ENCODE results near the gene LYL1.

LYL1 gene

DNA sequence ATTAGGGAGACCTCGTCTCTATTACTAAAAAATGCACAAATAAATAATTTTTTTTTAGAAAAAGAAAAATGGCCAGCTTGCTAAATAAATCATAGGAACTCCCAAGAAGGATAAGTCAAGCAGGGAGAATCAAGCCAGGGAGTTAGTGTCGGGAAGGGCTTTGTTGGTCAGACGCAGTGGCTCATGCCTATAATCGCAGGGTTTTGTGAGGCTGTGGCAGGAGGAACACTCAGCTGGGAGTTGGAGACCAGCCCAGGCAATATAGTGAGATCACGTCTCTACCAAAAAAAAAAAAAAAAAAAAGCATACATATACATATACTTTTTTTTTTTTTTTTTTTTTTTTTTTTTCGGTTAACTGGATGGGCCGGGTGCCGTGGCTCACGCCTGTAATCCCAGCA, 24.4 kb upstream of the LYL1 start:
- Histone ChIP-seq H3K27me3 (ENCODE audit: insufficient read depth, low read length) (no peaks in the 10 kb centered on the region), H3K27ac (ENCODE audit: low read depth, low read length) (no peak overlapping the region), H3K4me1 (ENCODE audit: insufficient read depth, low read length) (no peaks in the 10 kb centered on the region), H3K9me3 (ENCODE audit: insufficient read depth, low read depth, low read length) (no peaks in the 10 kb centered on the region), H3K4me3 (ENCODE audit: low read length) (no peak overlapping the region), H3K36me3 (ENCODE audit: insufficient read depth, low read length) (peaks cover 17% of the 10 kb centered on the region), H3K9ac (ENCODE audit: low read depth, low read length) (no peak overlapping the region)
- over 99% methylated on average over 7 of the region's 9 CpGs for WGBS

DNA sequence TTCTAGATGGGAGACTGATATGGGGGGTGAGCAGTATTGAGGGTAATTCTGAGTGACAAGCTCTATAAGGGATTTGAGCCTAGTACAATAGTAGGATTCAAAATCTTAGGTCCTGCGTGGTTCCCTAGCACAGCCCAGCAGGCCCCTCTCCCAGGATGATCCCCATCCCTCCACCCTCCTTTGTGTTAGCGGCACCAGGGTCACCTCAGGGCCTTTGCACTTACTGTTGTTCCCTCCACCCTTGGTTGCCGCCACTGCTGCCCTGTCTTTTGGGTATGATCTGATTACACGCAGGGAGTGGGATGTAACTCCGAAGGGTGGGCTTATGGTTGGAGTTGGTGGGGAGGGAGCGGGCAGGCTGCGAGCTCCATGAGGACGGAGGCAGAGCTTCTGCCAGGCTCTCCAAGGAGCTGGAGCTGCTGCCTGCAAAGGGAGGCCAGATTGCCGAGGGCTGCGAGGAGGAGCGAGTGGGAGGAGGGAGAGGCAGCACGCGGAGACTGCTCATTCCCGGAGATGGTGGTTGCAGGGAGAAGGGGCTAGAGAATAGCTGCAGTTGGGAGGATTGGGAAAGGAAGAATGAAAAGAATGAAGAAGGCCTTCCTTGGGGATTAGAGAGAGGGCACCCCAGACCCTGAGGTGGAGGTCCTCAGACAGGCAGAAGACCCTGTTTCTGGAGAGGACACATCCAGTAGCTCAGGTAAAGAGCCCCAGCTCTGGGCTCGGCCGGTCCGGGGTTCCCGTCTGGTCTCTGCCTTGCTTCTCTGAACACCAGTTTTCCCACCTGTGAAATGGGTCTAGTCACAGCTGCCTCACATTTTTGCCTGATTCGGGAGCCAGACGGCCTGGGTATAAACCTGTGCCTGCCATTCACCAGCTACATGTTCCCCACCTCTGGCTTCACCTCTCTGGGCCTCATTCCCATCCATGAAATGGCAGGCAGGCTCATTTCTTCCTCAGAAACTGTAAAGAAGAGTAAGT, 20.6 kb upstream of the LYL1 start:
- 89% methylated on average over 20 of the region's 20 CpGs for WGBS
- no peak overlapping the region for H3K27ac ChIP-seq (ENCODE audit: low read depth, low read length)
- no peaks in the 10 kb centered on the region for H3K9me3 ChIP-seq (ENCODE audit: insufficient read depth, low read depth, low read length)
- no peak overlapping the region for H3K9ac ChIP-seq (ENCODE audit: low read depth, low read length)
- peaks cover 27% of the 10 kb centered on the region for H3K4me1 ChIP-seq (ENCODE audit: insufficient read depth, low read length)
- no peaks in the 10 kb centered on the region for H3K27me3 ChIP-seq (ENCODE audit: insufficient read depth, low read length)
- no peak overlapping the region for H3K4me3 ChIP-seq (ENCODE audit: low read length)
- H3K36me3 ChIP-seq (ENCODE audit: insufficient read depth, low read length): peaks cover 31% of the 10 kb centered on the region

DNA sequence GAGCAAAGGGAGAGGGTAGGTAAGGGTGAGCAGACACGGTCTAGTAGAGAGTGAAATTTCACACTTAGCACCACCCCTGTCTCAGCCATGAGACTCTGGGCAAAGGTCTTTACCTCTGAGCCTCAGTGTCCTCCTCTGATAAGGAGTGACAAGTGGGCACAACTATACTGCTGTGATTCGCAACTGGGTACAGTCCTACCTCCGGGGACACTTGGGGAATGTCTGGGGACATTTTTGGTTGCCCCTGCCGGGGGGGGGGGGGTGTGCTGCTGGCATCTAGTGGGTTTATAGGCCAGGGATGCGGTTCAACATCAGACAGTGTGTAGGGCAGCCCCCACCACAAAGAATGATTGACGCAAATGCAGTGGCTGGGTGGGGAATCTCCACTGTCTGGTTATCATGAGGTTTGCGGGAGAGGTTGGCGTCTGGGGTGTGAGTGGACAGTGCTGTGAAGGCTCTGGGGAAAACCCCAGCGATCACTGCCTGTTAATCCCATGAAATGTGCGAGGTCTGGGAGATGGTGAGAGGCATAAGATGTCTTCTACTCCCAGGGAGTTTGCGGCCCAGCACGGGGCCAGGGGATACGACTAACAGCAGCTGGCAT, 19.7 kb upstream of the LYL1 start:
- Histone ChIP-seq H3K27ac (ENCODE audit: low read depth, low read length) (no peak overlapping the region), H3K4me3 (ENCODE audit: low read length) (no peak overlapping the region), H3K9ac (ENCODE audit: low read depth, low read length) (no peak overlapping the region)

DNA sequence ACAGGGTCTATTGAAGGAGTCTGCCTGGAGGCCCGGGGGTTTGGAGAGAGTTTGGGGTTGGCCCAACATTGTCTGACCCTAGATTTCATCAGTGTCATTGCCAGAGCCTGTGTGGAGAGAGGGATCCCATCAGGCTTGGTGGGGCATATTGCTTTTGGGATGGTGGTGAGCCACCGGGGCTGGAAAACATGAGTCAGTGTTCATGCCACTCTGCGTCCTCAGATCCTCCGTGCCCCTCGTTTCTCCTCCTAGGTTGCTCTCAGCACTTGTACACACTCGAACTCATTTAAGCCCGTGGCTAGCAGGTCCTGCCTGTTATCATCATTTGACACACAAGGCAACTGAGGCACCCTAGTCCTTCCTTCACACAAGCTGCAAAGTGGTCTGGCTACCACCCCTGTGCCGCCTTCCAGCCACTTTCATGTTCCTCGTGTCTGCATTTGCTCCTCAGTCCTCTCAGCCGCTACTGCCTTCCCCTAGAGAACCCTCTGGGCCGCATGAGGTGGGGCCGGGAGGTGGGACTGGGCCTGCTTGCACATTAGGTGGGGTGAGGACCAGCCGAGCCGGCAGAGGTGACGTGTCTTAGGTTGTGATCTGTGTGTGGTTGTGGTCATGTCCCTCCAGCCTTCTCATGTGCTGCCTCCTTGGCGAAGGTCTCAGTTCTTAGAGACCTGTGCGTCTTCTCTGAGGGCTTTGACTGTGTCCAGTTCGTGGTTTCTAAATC, 19.1 kb upstream of the LYL1 start:
- Histone ChIP-seq H3K9ac (ENCODE audit: low read depth, low read length) (no peak overlapping the region), H3K27ac (ENCODE audit: low read depth, low read length) (0 out of 2 replicates have a peak overlapping the region, but pooled peaks have one; percentile 14), H3K36me3 (ENCODE audit: insufficient read depth, low read length) (peaks cover 30% of the 10 kb centered on the region), H3K27me3 (ENCODE audit: insufficient read depth, low read length) (no peaks in the 10 kb centered on the region), H3K4me1 (ENCODE audit: insufficient read depth, low read length) (peaks cover 27% of the 10 kb centered on the region), H3K4me3 (ENCODE audit: low read length) (no peak overlapping the region), H3K9me3 (ENCODE audit: insufficient read depth, low read depth, low read length) (no peaks in the 10 kb centered on the region)
- 91% methylated on average over 18 of the region's 18 CpGs for WGBS

More for the DNA sequence above, 19.7 kb upstream of the LYL1 start:
- H3K36me3 ChIP-seq (ENCODE audit: insufficient read depth, low read length): peaks cover 31% of the 10 kb centered on the region
- H3K9me3 ChIP-seq (ENCODE audit: insufficient read depth, low read depth, low read length): no peaks in the 10 kb centered on the region
- 94% methylated on average over 13 of the region's 13 CpGs for WGBS
- no peaks in the 10 kb centered on the region for H3K27me3 ChIP-seq (ENCODE audit: insufficient read depth, low read length)
- H3K4me1 ChIP-seq (ENCODE audit: insufficient read depth, low read length): peaks cover 27% of the 10 kb centered on the region

DNA sequence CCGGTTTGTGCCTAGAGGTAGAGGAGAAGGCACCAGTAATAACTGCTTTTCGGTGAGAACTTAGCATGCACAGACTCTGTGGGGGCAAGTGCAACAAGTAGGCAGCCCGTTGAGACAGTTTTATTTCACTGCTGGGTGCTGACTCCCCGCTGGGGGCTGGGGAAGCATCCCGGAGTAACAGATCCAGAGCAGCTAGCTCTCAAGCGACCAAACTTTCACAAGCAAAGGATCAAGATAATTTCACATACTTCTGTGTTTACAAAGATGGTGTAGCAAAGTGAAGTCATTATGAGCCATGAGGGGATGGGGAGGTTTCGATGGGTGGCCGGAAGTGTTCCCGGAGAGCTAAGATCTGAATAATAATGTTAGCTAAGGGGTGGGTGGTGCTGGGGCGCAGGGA, 18.2 kb upstream of the LYL1 start:
- Histone ChIP-seq H3K36me3 (ENCODE audit: insufficient read depth, low read length) (peaks cover 24% of the 10 kb centered on the region), H3K27ac (ENCODE audit: low read depth, low read length) (peak overlapping the region; percentile 66; the same call in 1 of the 2 replicates), H3K9me3 (ENCODE audit: insufficient read depth, low read depth, low read length) (no peaks in the 10 kb centered on the region), H3K9ac (ENCODE audit: low read depth, low read length) (peak overlapping the region; percentile 21; the same call in 1 of the 2 replicates), H3K4me3 (ENCODE audit: low read length) (peak overlapping the region; percentile 88), H3K4me1 (ENCODE audit: insufficient read depth, low read length) (peaks cover 27% of the 10 kb centered on the region), H3K27me3 (ENCODE audit: insufficient read depth, low read length) (no peaks in the 10 kb centered on the region)
- WGBS: 22% methylated on average over 10 of the region's 10 CpGs

GRCh38 chr19:13120031-13120430, 17.4 kb upstream of the LYL1 start:
- Histone ChIP-seq H3K27me3 (ENCODE audit: insufficient read depth, low read length) (no peaks in the 10 kb centered on the region), H3K9ac (ENCODE audit: low read depth, low read length) (no peak overlapping the region), H3K9me3 (ENCODE audit: insufficient read depth, low read depth, low read length) (no peaks in the 10 kb centered on the region), H3K27ac (ENCODE audit: low read depth, low read length) (peak overlapping the region; percentile 66; the same call in 1 of the 2 replicates), H3K4me3 (ENCODE audit: low read length) (0 out of 2 replicates have a peak overlapping the region, but pooled peaks have one; percentile 88), H3K36me3 (ENCODE audit: insufficient read depth, low read length) (peaks cover 24% of the 10 kb centered on the region), H3K4me1 (ENCODE audit: insufficient read depth, low read length) (peaks cover 32% of the 10 kb centered on the region)
- 83% methylated on average over 9 of the region's 9 CpGs for WGBS

GRCh38 chr19:13119627-13120026, 17.0 kb upstream of the LYL1 start:
- 86% methylated on average over 8 of the region's 8 CpGs for WGBS
- Histone ChIP-seq H3K9ac (ENCODE audit: low read depth, low read length) (peak overlapping the region; percentile 56; the same call in 1 of the 2 replicates), H3K27ac (ENCODE audit: low read depth, low read length) (peak overlapping the region; percentile 69; the same call in 1 of the 2 replicates), H3K4me3 (ENCODE audit: low read length) (peak overlapping the region; percentile 88), H3K9me3 (ENCODE audit: insufficient read depth, low read depth, low read length) (no peaks in the 10 kb centered on the region), H3K36me3 (ENCODE audit: insufficient read depth, low read length) (peaks cover 26% of the 10 kb centered on the region), H3K27me3 (ENCODE audit: insufficient read depth, low read length) (no peaks in the 10 kb centered on the region), H3K4me1 (ENCODE audit: insufficient read depth, low read length) (peaks cover 32% of the 10 kb centered on the region)

GRCh38 chr19:13118424-13119193, 16.0 kb upstream of the LYL1 start:
- H3K4me3 ChIP-seq (ENCODE audit: low read length): peak overlapping the region; percentile 88
- peak overlapping the region; percentile 99 for H3K27ac ChIP-seq (ENCODE audit: low read depth, low read length)
- H3K9ac ChIP-seq (ENCODE audit: low read depth, low read length): peak overlapping the region; percentile 99
- peaks cover 32% of the 10 kb centered on the region for H3K4me1 ChIP-seq (ENCODE audit: insufficient read depth, low read length)
- peaks cover 30% of the 10 kb centered on the region for H3K36me3 ChIP-seq (ENCODE audit: insufficient read depth, low read length)
- no peaks in the 10 kb centered on the region for H3K9me3 ChIP-seq (ENCODE audit: insufficient read depth, low read depth, low read length)
- under 1% methylated on average over 57 of the region's 57 CpGs for WGBS
- H3K27me3 ChIP-seq (ENCODE audit: insufficient read depth, low read length): no peaks in the 10 kb centered on the region

GRCh38 chr19:13117772-13118423, 15.2 kb upstream of the LYL1 start, which contains the start of gene NACC1:
Gene NACC1 (plus strand): TSS chr19:13118264. CDS start chr19:13135208, 16,944 bp downstream.
- Histone ChIP-seq H3K9ac (ENCODE audit: low read depth, low read length) (peak within 1 kb of the TSS; percentile 99), H3K27ac (ENCODE audit: low read depth, low read length) (peak within 1 kb of the TSS; percentile 99), H3K36me3 (ENCODE audit: insufficient read depth, low read length) (peaks cover 37% of the 10 kb centered on the region), H3K9me3 (ENCODE audit: insufficient read depth, low read depth, low read length) (no peaks in the 10 kb centered on the region), H3K27me3 (ENCODE audit: insufficient read depth, low read length) (no peaks in the 10 kb centered on the region), H3K4me1 (ENCODE audit: insufficient read depth, low read length) (peaks cover 32% of the 10 kb centered on the region), H3K4me3 (ENCODE audit: low read length) (peak within 1 kb of the TSS; percentile 88)
- WGBS: 8% methylated on average over 65 of the region's 65 CpGs
